GM23338 (cell line): ENCODE data around the gene CCDC191. TPM values are rescaled to one million over a fixed set of nuclear protein-coding genes. Genes with fewer than 3 reads are reported as not detected.

Source experiments
- ATAC-seq: fragments of 200-7000 bp; cut with Tn5 transposase; 3 replicates; pipeline ENCODE4 v1.9.1; 2020
- DNase-seq: peaks from one replicate; pipeline ENCODE4 v3.0.0-alpha.2; 2015; ENCODE audit warnings: low spot score
- H2AFZ ChIP-seq: fragments of 200-600 bp; sonication (generic); 2 replicates; pipeline ENCODE4 v1.8.0; 2016; ENCODE audit warnings: antibody characterized with exemption, mild to moderate bottlenecking, moderate library complexity
- H3F3A ChIP-seq: fragments of 200-600 bp; sonication (generic); replicated peaks from 2 replicates; pipeline ENCODE4 v1.8.0; 2017; ENCODE audit warnings: antibody characterized with exemption, mixed run types, low read depth
- H3K27ac ChIP-seq: fragments of 200-600 bp; sonication (generic); 2 replicates; pipeline ENCODE4 v1.6.1; 2016; ENCODE audit warnings: low read depth
- H3K27me3 ChIP-seq: fragments of 200-600 bp; sonication (generic); 2 replicates; pipeline ENCODE4 v1.8.0; 2016; ENCODE audit warnings: mild to moderate bottlenecking, mixed run types, moderate library complexity; ENCODE audit not compliant: insufficient read depth
- H3K36me3 ChIP-seq: fragments of 200-600 bp; sonication (generic); 2 replicates; pipeline ENCODE4 v1.8.0; 2016; ENCODE audit warnings: mild to moderate bottlenecking; ENCODE audit not compliant: insufficient read depth
- H3K4me1 ChIP-seq: fragments of 200-600 bp; sonication (generic); 2 replicates; pipeline ENCODE4 v1.8.0; 2016; ENCODE audit warnings: mild to moderate bottlenecking, moderate library complexity; ENCODE audit not compliant: insufficient read depth
- H3K4me2 ChIP-seq: fragments of 200-600 bp; sonication (generic); 2 replicates; pipeline ENCODE4 v1.7.1; 2017; ENCODE audit warnings: mixed run types
- H3K4me3 ChIP-seq: fragments of 200-600 bp; sonication (generic); 2 replicates; pipeline ENCODE4 v1.6.1; 2016; ENCODE audit warnings: mixed run types
- H3K79me2 ChIP-seq: fragments of 200-600 bp; sonication (generic); replicated peaks from 2 replicates; pipeline ENCODE4 v1.8.0; 2017; ENCODE audit warnings: mild to moderate bottlenecking; ENCODE audit not compliant: insufficient read depth
- H3K9me2 ChIP-seq: fragments of 200-600 bp; sonication (generic); 2 replicates; pipeline ENCODE4 v1.8.0; 2017; ENCODE audit not compliant: insufficient read depth
- H4K20me1 ChIP-seq: fragments of 200-600 bp; sonication (generic); replicated peaks from 2 replicates; pipeline ENCODE4 v1.8.0; 2017; ENCODE audit warnings: mild to moderate bottlenecking; ENCODE audit not compliant: insufficient read depth
- H3K27ac Mint-ChIP-seq: 2 replicates; pipeline ENCODE4 v1.8.0; 2020; ENCODE audit warnings: inconsistent platforms, mild to moderate bottlenecking, moderate library complexity, mixed read lengths
- H3K27me3 Mint-ChIP-seq: 3 replicates; pipeline ENCODE4 v1.8.0; 2022; ENCODE audit warnings: low read depth, mild to moderate bottlenecking, moderate library complexity, mixed read lengths, inconsistent platforms; ENCODE audit not compliant: insufficient read depth, poor library complexity
- H3K36me3 Mint-ChIP-seq: 3 replicates; pipeline ENCODE4 v1.8.0; 2021; ENCODE audit warnings: low read depth, mild to moderate bottlenecking, inconsistent platforms, moderate library complexity, mixed read lengths
- H3K4me1 Mint-ChIP-seq: 3 replicates; pipeline ENCODE4 v1.8.0; 2020; ENCODE audit warnings: mild to moderate bottlenecking, inconsistent platforms, mixed read lengths
- H3K4me3 Mint-ChIP-seq: 3 replicates; pipeline ENCODE4 v1.8.0; 2021; ENCODE audit warnings: moderate library complexity, mild to moderate bottlenecking, inconsistent platforms, mixed read lengths
- H3K9me3 Mint-ChIP-seq: 3 replicates; pipeline ENCODE4 v1.8.0; 2020; ENCODE audit warnings: moderate library complexity, mild to moderate bottlenecking, inconsistent platforms, mixed read lengths
- CREB1 ChIP-seq: fragments of 250-450 bp; sonication (Bioruptor Pico); IDR thresholded peaks from 2 replicates; pipeline ENCODE4 v1.5.0; 2020; ENCODE audit warnings: low read depth, mild to moderate bottlenecking, moderate library complexity
- CTCF ChIP-seq, 2 experiments: fragments of 200-600 bp in 1 of 2; sonication (generic) in 1 of 2; conservative IDR thresholded peaks; 2 replicates each; pipeline versions ENCODE4 v1.5.1 to v1.6.1; 2016 to 2017; ENCODE audit warnings: antibody characterized with exemption in 2 of 2, low read depth in 2 of 2, mild to moderate bottlenecking in 2 of 2, moderate library complexity in 1 of 2
- ETS1 ChIP-seq: IDR thresholded peaks from 2 replicates; pipeline ENCODE4 v1.6.1; 2016; ENCODE audit warnings: antibody characterized with exemption
- EZH2 ChIP-seq: fragments of 200-600 bp; sonication (generic); IDR thresholded peaks from one replicate; pipeline ENCODE4 v1.8.0; 2017; ENCODE audit warnings: antibody characterized with exemption, mild to moderate bottlenecking, low read depth; ENCODE audit not compliant: unreplicated experiment
- EZH2phosphoT487 ChIP-seq: fragments of 200-600 bp; sonication (generic); IDR thresholded peaks from one replicate; pipeline ENCODE4 v1.8.1; 2018; ENCODE audit warnings: antibody characterized with exemption; ENCODE audit not compliant: unreplicated experiment
- JUNB ChIP-seq: IDR thresholded peaks from one replicate; pipeline ENCODE4 v1.6.1; 2016; ENCODE audit warnings: antibody characterized with exemption; ENCODE audit not compliant: unreplicated experiment
- NANOG ChIP-seq: IDR thresholded peaks from 2 replicates; pipeline ENCODE4 v1.6.1; 2016; ENCODE audit warnings: antibody characterized with exemption, borderline replicate concordance
- POLR2AphosphoS5 ChIP-seq: IDR thresholded peaks from 2 replicates; pipeline ENCODE4 v1.6.1; 2016; ENCODE audit warnings: antibody characterized with exemption, low read depth
- REST ChIP-seq: IDR thresholded peaks from one replicate; pipeline ENCODE4 v1.6.1; 2018; ENCODE audit warnings: antibody characterized with exemption; ENCODE audit not compliant: unreplicated experiment
- STAT1 ChIP-seq: IDR thresholded peaks from one replicate; pipeline ENCODE4 v1.6.1; 2016; ENCODE audit warnings: antibody characterized with exemption; ENCODE audit not compliant: unreplicated experiment
- ZNF114 ChIP-seq: fragments of 250-450 bp; sonication (Bioruptor Pico); IDR thresholded peaks from 2 replicates; pipeline ENCODE4 v1.5.0; 2020; ENCODE audit warnings: mild to moderate bottlenecking, moderate library complexity
- ZNF331 ChIP-seq: fragments of 250-450 bp; sonication (Bioruptor Pico); IDR thresholded peaks from 2 replicates; pipeline ENCODE4 v1.5.0; 2020; ENCODE audit warnings: low read depth, mild to moderate bottlenecking, moderate library complexity
- polyA plus RNA-seq: library from polyadenylated mRNA; unstranded; fragments of >200 nt; fragmentation: Nextera tagmentation; extraction: Ambion mirVana; gene quantifications from 2 replicates; pipeline ENCODE4 v1.2.1, GENCODE V29; 2016
- total RNA-seq: library from RNA; depleted of rRNA; stranded (reverse); fragments of >200 nt; shearing (Covaris generic); gene quantifications from 2 replicates; pipeline ENCODE4 v1.2.3, GENCODE V29; 2014

Gene CCDC191
- total and polyA plus RNA-seq, 2 experiments from 2014 or later = 2.0 to 2.9 TPM

GRCh38 chr3:113953677-113954076, 102.6 kb downstream of the CCDC191 start (continued):
- no peak for TF ChIP-seq CTCF (conservative IDR thresholded peaks at IDR 0.05; ENCODE audit: low read depth in 2 of 2)
- no peak for TF ChIP-seq ZNF331
- no peak for TF ChIP-seq STAT1
- no peak for TF ChIP-seq REST

GRCh38 chr3:113952921-113953320, 103.4 kb downstream of the CCDC191 start:
- peaks cover 6% of the 10 kb centered on the region for H3F3A ChIP-seq
- peaks cover 6% of the 10 kb centered on the region; the same call in 1 of the 2 replicates for H3K4me1 ChIP-seq
- H3K36me3 ChIP-seq = no peaks in the 10 kb centered on the region
- Mint-ChIP-seq H3K36me3 (peaks cover 18% of the 10 kb centered on the region; the same call in 2 of the 3 replicates), H3K4me1 (peaks cover 7% of the 10 kb centered on the region), H3K27ac (no peak overlapping the region), H3K4me3 (no peak overlapping the region), H3K9me3 (no peaks in the 10 kb centered on the region), H3K27me3 (peaks cover 8% of the 10 kb centered on the region)
- 0 out of 2 replicates have a peak, but pooled peaks cover 5% of the 10 kb centered on the region for H3K79me2 ChIP-seq
- H3K4me2 ChIP-seq = no peak overlapping the region
- H3K9me2 ChIP-seq = no peaks in the 10 kb centered on the region
- DNase-seq (no peak), ATAC-seq (no peak)
- no peak overlapping the region for H3K4me3 ChIP-seq
- no peak overlapping the region for H2AFZ ChIP-seq
- no peak overlapping the region for H3K27ac ChIP-seq
- 0 out of 2 replicates have a peak, but pooled peaks cover 3% of the 10 kb centered on the region for H4K20me1 ChIP-seq
- H3K27me3 ChIP-seq = peaks cover 8% of the 10 kb centered on the region; the same call in 1 of the 2 replicates
- TF ChIP-seq ZNF114 (CRISPR knock-in tag) (no peak), ETS1 (no peak), EZH2 (no peak), POLR2AphosphoS5 (no peak), STAT1 (no peak), REST (no peak), CREB1 (CRISPR knock-in tag) (no peak), EZH2phosphoT487 (no peak), JUNB (no peak), CTCF (conservative IDR thresholded peaks at IDR 0.05; ENCODE audit: low read depth in 2 of 2) (no peak), NANOG (no peak)
